ENCODE data around the gene ABLIM2.

- TF ChIP-seq CSRNP3 (CRISPR knock-in tag; IDR thresholded peaks at IDR 0.05) (no peak), PATZ1 (CRISPR knock-in tag; IDR thresholded peaks at IDR 0.05; ENCODE audit: borderline replicate concordance) (no peak), POU6F1 (CRISPR knock-in tag; IDR thresholded peaks at IDR 0.05; ENCODE audit: borderline replicate concordance, low read depth) (no peak), PPARA (CRISPR knock-in tag; IDR thresholded peaks at IDR 0.05; ENCODE audit: borderline replicate concordance) (no peak), BACH2 (CRISPR knock-in tag; IDR thresholded peaks at IDR 0.05; ENCODE audit: borderline replicate concordance) (no peak), ISL1 (CRISPR knock-in tag; IDR thresholded peaks at IDR 0.05) (no peak), ARNTL (CRISPR knock-in tag; IDR thresholded peaks at IDR 0.05; ENCODE audit: borderline replicate concordance, low read depth) (no peak), GLIS3 (CRISPR knock-in tag; IDR thresholded peaks at IDR 0.05) (no peak), ZC3H10 (CRISPR knock-in tag; IDR thresholded peaks at IDR 0.05) (no peak), CSDC2 (CRISPR knock-in tag; IDR thresholded peaks at IDR 0.05) (no peak), TSHZ2 (CRISPR knock-in tag; IDR thresholded peaks at IDR 0.05) (no peak)
Measured at GRCh38 chr4:8007581-8007980, 151.0 kb downstream of the ABLIM2 start.

Data from SK-N-SH treated with all-trans-retinoic acid at 6 μM for 48 hours (cell line).